ENCODE results near the gene ATP6V1E1.
"Not testable (repeated sequence)": the region's sequence is repeated elsewhere in the genome, so short reads cannot be mapped to it uniquely, and the experiment has no call there.

Gene ATP6V1E1

GRCh38 chr22:17581056-17581455, 47.5 kb downstream of the ATP6V1E1 start:
- no peak for DNase-seq (ENCODE audit: low read depth in 2 of 2)

- DNase-seq (ENCODE audit: low read depth in 2 of 2): no peak
Observed at GRCh38 chr22:17580441-17581031, 48.0 kb downstream of the ATP6V1E1 start.

GRCh38 chr22:17579535-17579981, 49.0 kb downstream of the ATP6V1E1 start:
- no peak for DNase-seq (ENCODE audit: low read depth in 2 of 2)

- no peak for DNase-seq (ENCODE audit: low read depth in 2 of 2)
Observed at GRCh38 chr22:17578136-17578754, 50.3 kb downstream of the ATP6V1E1 start.

GRCh38 chr22:17576470-17576869, 52.1 kb downstream of the ATP6V1E1 start:
- DNase-seq (ENCODE audit: low read depth in 2 of 2): no peak

- no peak for DNase-seq (ENCODE audit: low read depth in 2 of 2)
Observed at GRCh38 chr22:17575681-17576080, 52.9 kb downstream of the ATP6V1E1 start.

GRCh38 chr22:17575151-17575550, 53.4 kb downstream of the ATP6V1E1 start:
- DNase-seq (ENCODE audit: low read depth in 2 of 2): no peak

- DNase-seq (ENCODE audit: low read depth in 2 of 2): no peak
Observed at GRCh38 chr22:17570851-17571631, 57.5 kb downstream of the ATP6V1E1 start.

GRCh38 chr22:17569971-17570511, 58.5 kb downstream of the ATP6V1E1 start:
- DNase-seq (ENCODE audit: low read depth in 2 of 2): no peak

- no peak for DNase-seq (ENCODE audit: low read depth in 2 of 2)
Observed at GRCh38 chr22:17566776-17567175, 61.8 kb downstream of the ATP6V1E1 start.

- DNase-seq (ENCODE audit: low read depth in 2 of 2): not testable (repeated sequence)
Observed at GRCh38 chr22:17566016-17566687, 62.4 kb downstream of the ATP6V1E1 start.

- no peak for DNase-seq (ENCODE audit: low read depth in 2 of 2)
Observed at GRCh38 chr22:17563936-17564391, 64.6 kb downstream of the ATP6V1E1 start.

GRCh38 chr22:17562906-17563870, 65.4 kb downstream of the ATP6V1E1 start, which contains the start of gene SLC25A18:
SLC25A18 (plus strand) TSS chr22:17563498; CDS start chr22:17579945, 16,447 bp downstream.
- no peak for DNase-seq (ENCODE audit: low read depth in 2 of 2)

GRCh38 chr22:17559188-17559587, 69.4 kb downstream of the ATP6V1E1 start:
- no peak for DNase-seq (ENCODE audit: low read depth in 2 of 2)

GRCh38 chr22:17554814-17555213, 73.7 kb downstream of the ATP6V1E1 start:
- DNase-seq (ENCODE audit: low read depth in 2 of 2): no peak

GRCh38 chr22:17552737-17553136, 75.8 kb downstream of the ATP6V1E1 start:
- DNase-seq (ENCODE audit: low read depth in 2 of 2): no peak

- no peak for DNase-seq (ENCODE audit: low read depth in 2 of 2)
Observed at GRCh38 chr22:17549655-17550054, 78.9 kb downstream of the ATP6V1E1 start.

GRCh38 chr22:17549183-17549582, 79.4 kb downstream of the ATP6V1E1 start:
- no peak for DNase-seq (ENCODE audit: low read depth in 2 of 2)

GRCh38 chr22:17548756-17549035, 79.9 kb downstream of the ATP6V1E1 start:
- DNase-seq (ENCODE audit: low read depth in 2 of 2): no peak

- DNase-seq (ENCODE audit: low read depth in 2 of 2): no peak
Observed at GRCh38 chr22:17548010-17548755, 80.4 kb downstream of the ATP6V1E1 start.
